K562 (cell line): ENCODE results near the gene UBE2H. TPM values are rescaled to one million over a fixed set of nuclear protein-coding genes. Genes with fewer than 3 reads are reported as not detected.

Source experiments
- ATAC-seq: fragments of 200-7000 bp; cut with Tn5 transposase; 3 replicates; pipeline ENCODE4 v1.9.1; 2020; ENCODE audit warnings: moderate library complexity
- BruUV-seq: library from RNA; stranded (reverse); fragments of 400-500 nt; replicated peaks from 2 replicates; lab custom pipeline; 2021; lab: Mats Ljungman, UMichigan
- CTCF ChIA-PET: fragments of 300-600 bp; formaldehyde crosslinking; extraction: SDS; loops from one replicate; lab custom pipeline; 2021; ENCODE audit warnings: low intra/inter-chr PET ratio; lab: Yijun Ruan, JAX
- POLR2A ChIA-PET: fragments of 300-600, 350-650 bp; sonication (Branson Sonifier 250); formaldehyde crosslinking; extraction: SDS; loops from one replicate; lab custom pipeline; 2021; ENCODE audit warnings: antibody characterized with exemption, inconsistent platforms; lab: Yijun Ruan, JAX
- DNase-seq, 4 experiments: peaks; one replicate each; pipeline versions ENCODE4 v3.0.0 to v3.0.0-alpha.2; 2011 to 2018; ENCODE audit warnings: low spot score in 3 of 4, mixed read lengths in 3 of 4; ENCODE audit errors: extremely low read depth in 1 of 4
- FAIRE-seq: peaks from 2 replicates; lab custom pipeline; 2011; peaks lifted over from hg19 to GRCh38; lab: Jason Lieb, UNC
- H2AFZ ChIP-seq: 2 replicates; pipeline ENCODE4 v1.6.0; 2011; ENCODE audit warnings: low read depth, low read length, control low read depth, inconsistent platforms
- H3K27ac ChIP-seq: fragments of 200-600 bp; 3 replicates; pipeline ENCODE4 v1.8.0; 2011; ENCODE audit warnings: low read depth, mild to moderate bottlenecking, control low read depth, inconsistent platforms, low read length, moderate library complexity, mixed read lengths; ENCODE audit errors: extremely low read depth
- H3K27me3 ChIP-seq, 2 experiments: fragments of 300-600 bp in 1 of 2; 2 replicates in 1 of 2; 3 replicates in 1 of 2; pipeline versions ENCODE4 v1.6.0 to v1.8.0; 2011; ENCODE audit warnings: inconsistent platforms in 2 of 2, low read length in 2 of 2, mild to moderate bottlenecking in 1 of 2, mixed read lengths in 1 of 2, moderate library complexity in 1 of 2; ENCODE audit not compliant: control insufficient read depth in 2 of 2, insufficient read depth in 2 of 2
- H3K36me3 ChIP-seq: fragments of 300-600 bp; 3 replicates; pipeline ENCODE4 v1.8.0; 2011; ENCODE audit warnings: mild to moderate bottlenecking, low read length, inconsistent platforms; ENCODE audit not compliant: control insufficient read depth, insufficient read depth
- H3K4me1 ChIP-seq, 2 experiments: fragments of 200-600 bp in 1 of 2; replicated peaks in 1 of 2; 2 replicates in 1 of 2; 3 replicates in 1 of 2; pipeline versions ENCODE4 v1.5.1 to v1.8.0; 2011; ENCODE audit warnings: inconsistent platforms in 2 of 2, low read length in 2 of 2, mild to moderate bottlenecking in 1 of 2, mixed read lengths in 1 of 2, moderate library complexity in 1 of 2; ENCODE audit not compliant: control insufficient read depth in 2 of 2, insufficient read depth in 2 of 2
- H3K4me2 ChIP-seq: 2 replicates; pipeline ENCODE4 v1.6.1; 2011; ENCODE audit warnings: low read length, control low read depth, inconsistent platforms, mixed read lengths; ENCODE audit not compliant: insufficient read depth
- H3K4me3 ChIP-seq: fragments of 200-600 bp; sonication (generic), shearing (Covaris generic); 2 replicates; pipeline ENCODE4 v1.5.1; 2016; ENCODE audit warnings: control low read depth, inconsistent platforms
- H3K79me2 ChIP-seq: fragments of 200-600 bp; 3 replicates; pipeline ENCODE4 v1.8.0; 2011; ENCODE audit warnings: low read length, inconsistent platforms; ENCODE audit not compliant: control insufficient read depth, insufficient read depth
- H3K9ac ChIP-seq, 2 experiments: 2 replicates each; pipeline versions ENCODE4 v1.6.0 to v1.6.1; 2011; ENCODE audit warnings: low read depth in 2 of 2, low read length in 2 of 2, control low read depth in 1 of 2, inconsistent platforms in 1 of 2, mild to moderate bottlenecking in 1 of 2, mixed read lengths in 1 of 2; ENCODE audit not compliant: insufficient read depth in 1 of 2
- H3K9me1 ChIP-seq: one replicate; pipeline ENCODE4 v1.6.0; 2011; ENCODE audit warnings: inconsistent platforms, mild to moderate bottlenecking, low read length, moderate library complexity; ENCODE audit not compliant: control insufficient read depth, insufficient read depth
- H3K9me3 ChIP-seq: replicated peaks from 2 replicates; pipeline ENCODE4 v1.5.1; 2011; ENCODE audit warnings: low read depth, low read length, inconsistent platforms; ENCODE audit not compliant: control insufficient read depth, insufficient read depth
- H4K20me1 ChIP-seq: replicated peaks from 2 replicates; pipeline ENCODE4 v1.6.1; 2011; ENCODE audit warnings: low read length, inconsistent platforms, mixed read lengths; ENCODE audit not compliant: control insufficient read depth, insufficient read depth
- CXXC5 ChIP-seq: fragments of 250-450 bp; sonication (Bioruptor Pico); IDR thresholded peaks from 2 replicates; pipeline ENCODE4 v1.8.0; 2022; ENCODE audit warnings: inconsistent platforms, mild to moderate bottlenecking, moderate library complexity
- FOXJ3 ChIP-seq: sonication (generic); formaldehyde crosslinking; IDR thresholded peaks from 2 replicates; pipeline ENCODE4 v1.4.0; 2020; ENCODE audit warnings: mild to moderate bottlenecking, missing genetic modification reagents
- GABPA ChIP-seq: fragments of 200-800 bp; sonication (Bioruptor generic); conservative IDR thresholded peaks from 2 replicates; pipeline ENCODE4 v1.6.1; 2016; ENCODE audit warnings: low read depth, missing genetic modification characterization, missing compliant biosample characterization
- GABPB1 ChIP-seq: sonication (generic); formaldehyde crosslinking; IDR thresholded peaks from 2 replicates; pipeline ENCODE4 v1.8.0; 2022; ENCODE audit warnings: mild to moderate bottlenecking, missing genetic modification reagents
- NR2C2 ChIP-seq, 2 experiments: fragments of 200-800 bp in 1 of 2; sonication (Bioruptor generic) in 1 of 2; sonication (generic) in 1 of 2; formaldehyde crosslinking in 1 of 2; IDR thresholded peaks; 2 replicates each; pipeline versions ENCODE4 v1.6.1 to v1.8.0; 2016 to 2022; ENCODE audit warnings: mild to moderate bottlenecking in 1 of 2, missing compliant biosample characterization in 1 of 2, missing genetic modification characterization in 1 of 2, missing genetic modification reagents in 1 of 2
- PTBP1 ChIP-seq: fragments of 200-400 bp; formaldehyde crosslinking; IDR thresholded peaks from 2 replicates; pipeline ENCODE4 v1.6.1; 2017; ENCODE audit warnings: low read depth, low read length
- SMARCB1 ChIP-seq: IDR thresholded peaks from 2 replicates; pipeline ENCODE4 v1.6.1; 2011; ENCODE audit warnings: improper control_type of control experiment, low read depth; ENCODE audit not compliant: insufficient read length
- STAT5B ChIP-seq: fragments of 250-450 bp; sonication (Bioruptor Pico); IDR thresholded peaks from 2 replicates; pipeline ENCODE4 v1.8.0; 2021; ENCODE audit warnings: mild to moderate bottlenecking, inconsistent platforms
- WGBS: fragments of 100-300 bp; shearing (Covaris generic); methylation state at CpG from one replicate; pipeline ENCODE4 v1.1.6; 2016; ENCODE audit warnings: low coverage, mixed read lengths; ENCODE audit not compliant: insufficient coverage; ENCODE audit errors: missing lambda C conversion rate; 5-methylcytosine and 5-hydroxymethylcytosine counted together
- in situ Hi-C: fragments of 300-500 bp; cut with MboI; formaldehyde crosslinking; loops from 4 replicates; pipeline ENCODE4 v1.15.0; 2018; ENCODE audit warnings: inconsistent platforms, mixed read lengths
- intact Hi-C: fragments of 100-400 bp; cut with micrococcal nuclease; formaldehyde crosslinking; loops from 2 replicates; pipeline ENCODE4 v1.14.2; 2022
- polyA plus RNA-seq, 8 experiments: library from polyadenylated mRNA; depleted of rRNA in 4 of 8; stranded (reverse) in 5 of 8; unstranded in 3 of 8; fragments of >200 nt; fragmentation: Nextera tagmentation in 2 of 8; fragmentation: Illumina TruSeq in 1 of 8; extraction: Ambion mirVana in 2 of 8; extraction: Trizol in 1 of 8; gene quantifications; 2 replicates each; pipeline versions ENCODE4 v1.2.1 to v1.2.3, GENCODE V29; 2011 to 2014; ENCODE audit warnings: inconsistent platforms in 1 of 8, missing spikeins in 1 of 8
- total RNA-seq, 7 experiments: library from RNA; depleted of rRNA in 6 of 7; stranded (reverse); fragments of >200 nt in 6 of 7; fragmentation: Illumina TruSeq in 2 of 7; extraction: Trizol in 2 of 7; gene quantifications; 2 replicates each; pipeline versions ENCODE4 v1.2.1 to v1.2.3, GENCODE V29; 2011 to 2021; ENCODE audit warnings: low replicate concordance in 1 of 7
- TF ChIP-seq, protein P1 (sequence below): sonication (generic); formaldehyde crosslinking; IDR thresholded peaks from 2 replicates; pipeline ENCODE4 v1.8.1; 2023; ENCODE audit warnings: mild to moderate bottlenecking, missing genetic modification reagents
- TF ChIP-seq, protein P2 (sequence below): fragments of 250-450 bp; sonication (Bioruptor Pico); IDR thresholded peaks from 2 replicates; pipeline ENCODE4 v1.8.0; 2022; ENCODE audit warnings: inconsistent platforms, mild to moderate bottlenecking, moderate library complexity, borderline replicate concordance

UBE2H gene
- total and polyA plus RNA-seq, 9 of the 15 experiments (the other 6 are each of a cell fraction or from before 2014, with no cell fraction given), result 6.3 to 33.0 (median 13.3) TPM

DNA sequence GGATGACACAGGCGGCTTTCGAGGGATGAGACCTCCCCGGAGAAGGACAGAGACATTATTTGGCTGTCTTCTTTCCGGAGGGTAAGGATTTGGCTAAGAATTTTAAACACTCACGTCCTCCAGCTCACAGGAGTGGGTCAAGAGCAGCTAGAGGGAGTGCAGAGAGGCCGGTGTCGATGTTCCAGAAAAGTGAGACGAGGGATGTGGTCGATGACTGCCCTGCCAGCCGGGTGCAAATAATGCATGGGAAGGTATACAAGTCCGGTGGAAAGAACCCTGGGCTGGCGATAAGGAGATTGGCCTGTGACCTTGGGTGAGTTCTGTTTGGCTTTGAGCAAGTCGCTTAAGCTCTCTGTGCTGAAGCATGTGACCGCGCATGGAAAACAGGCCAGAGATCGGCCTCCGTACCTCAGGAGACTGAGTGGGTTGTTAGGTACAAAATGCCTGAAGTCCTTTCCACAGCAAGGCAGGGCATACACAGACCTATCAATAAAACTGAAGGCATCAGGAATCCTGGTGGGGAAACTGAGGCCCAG, 149.1 kb downstream of the UBE2H start (continued):
- TF ChIP-seq, protein P1, sequence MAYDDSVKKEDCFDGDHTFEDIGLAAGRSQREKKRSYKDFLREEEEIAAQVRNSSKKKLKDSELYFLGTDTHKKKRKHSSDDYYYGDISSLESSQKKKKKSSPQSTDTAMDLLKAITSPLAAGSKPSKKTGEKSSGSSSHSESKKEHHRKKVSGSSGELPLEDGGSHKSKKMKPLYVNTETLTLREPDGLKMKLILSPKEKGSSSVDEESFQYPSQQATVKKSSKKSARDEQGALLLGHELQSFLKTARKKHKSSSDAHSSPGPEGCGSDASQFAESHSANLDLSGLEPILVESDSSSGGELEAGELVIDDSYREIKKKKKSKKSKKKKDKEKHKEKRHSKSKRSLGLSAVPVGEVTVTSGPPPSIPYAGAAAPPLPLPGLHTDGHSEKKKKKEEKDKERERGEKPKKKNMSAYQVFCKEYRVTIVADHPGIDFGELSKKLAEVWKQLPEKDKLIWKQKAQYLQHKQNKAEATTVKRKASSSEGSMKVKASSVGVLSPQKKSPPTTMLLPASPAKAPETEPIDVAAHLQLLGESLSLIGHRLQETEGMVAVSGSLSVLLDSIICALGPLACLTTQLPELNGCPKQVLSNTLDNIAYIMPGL (CRISPR knock-in tag), result no peak
- no peak for TF ChIP-seq STAT5B (CRISPR knock-in tag)
- TF ChIP-seq, protein P2, sequence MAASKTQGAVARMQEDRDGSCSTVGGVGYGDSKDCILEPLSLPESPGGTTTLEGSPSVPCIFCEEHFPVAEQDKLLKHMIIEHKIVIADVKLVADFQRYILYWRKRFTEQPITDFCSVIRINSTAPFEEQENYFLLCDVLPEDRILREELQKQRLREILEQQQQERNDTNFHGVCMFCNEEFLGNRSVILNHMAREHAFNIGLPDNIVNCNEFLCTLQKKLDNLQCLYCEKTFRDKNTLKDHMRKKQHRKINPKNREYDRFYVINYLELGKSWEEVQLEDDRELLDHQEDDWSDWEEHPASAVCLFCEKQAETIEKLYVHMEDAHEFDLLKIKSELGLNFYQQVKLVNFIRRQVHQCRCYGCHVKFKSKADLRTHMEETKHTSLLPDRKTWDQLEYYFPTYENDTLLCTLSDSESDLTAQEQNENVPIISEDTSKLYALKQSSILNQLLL (CRISPR knock-in tag), result no peak
- TF ChIP-seq SMARCB1, result no peak
- TF ChIP-seq, all 486 proteins: peak for 0

DNA sequence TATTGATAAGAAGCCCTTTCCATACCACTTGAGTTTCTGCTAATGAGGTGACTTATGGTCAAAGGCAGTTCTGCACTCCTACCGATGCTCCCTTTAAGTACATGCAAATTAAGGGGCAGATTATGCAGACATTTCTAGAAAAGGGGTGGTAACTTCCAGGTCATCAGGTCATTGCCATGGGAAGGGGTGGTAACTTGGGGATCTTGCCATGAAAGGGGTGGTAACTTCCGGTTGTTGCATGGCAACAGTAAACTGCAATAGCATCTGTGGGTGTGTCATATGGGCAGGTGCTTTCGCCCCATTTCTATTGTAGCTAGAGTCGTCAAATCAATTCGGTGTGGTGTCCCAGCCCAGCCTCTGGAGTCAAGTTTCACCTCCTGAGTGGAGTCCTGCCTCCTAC, 150.9 kb downstream of the UBE2H start:
- ATAC-seq (peak; percentile 67), DNase-seq (peak in 3 of 4 experiments; percentile 30 to 47 (median 44)), FAIRE-seq (peak; percentile 49)
- intact Hi-C loops (no loop called here), in situ Hi-C loops (no loop called here)
- Histone ChIP-seq H3K27me3 (no peaks in the 10 kb centered on the region), H3K4me3 (no peak overlapping the region), H3K4me2 (no peak overlapping the region), H3K9ac (no peak overlapping the region), H3K79me2 (no peaks in the 10 kb centered on the region), H2AFZ (no peak overlapping the region; the same call in 1 of the 2 replicates), H3K27ac (no peak overlapping the region), H4K20me1 (no peaks in the 10 kb centered on the region), H3K9me3 (no peaks in the 10 kb centered on the region), H3K4me1 (peaks cover 4 to 27% of the 10 kb centered on the region in 2 experiments; a peak in 3 of 5 replicates), H3K9me1 (no peaks in the 10 kb centered on the region), H3K36me3 (no peaks in the 10 kb centered on the region)
- CTCF ChIA-PET, result no interaction called here
- POLR2A ChIA-PET, result no interaction called here
- 22% methylated on average over 5 of the region's 5 CpGs for WGBS
- no TSS peak for BruUV-seq
- TF ChIP-seq GABPA (tag) (peak; percentile 79), PTBP1 (no peak), NR2C2 (CRISPR knock-in tag; IDR thresholded peaks at IDR 0.05) (peak; percentile 76), NR2C2 (tag; IDR thresholded peaks at IDR 0.05) (peak; percentile 92), GABPB1 (CRISPR knock-in tag) (peak; percentile 56; the same call in 1 of the 2 replicates), FOXJ3 (CRISPR knock-in tag) (0 out of 2 replicates have a peak, but pooled peaks have one; percentile 31), CXXC5 (CRISPR knock-in tag) (no peak)
